GM19238 (cell line): Measurements from ENCODE around the gene LAMA5.

ENCODE experiments used
- DNase-seq: peaks from one replicate; pipeline ENCODE4 v3.0.0; 2011; ENCODE audit warnings: low spot score; ENCODE audit not compliant: insufficient read length

The LAMA5 gene

DNA sequence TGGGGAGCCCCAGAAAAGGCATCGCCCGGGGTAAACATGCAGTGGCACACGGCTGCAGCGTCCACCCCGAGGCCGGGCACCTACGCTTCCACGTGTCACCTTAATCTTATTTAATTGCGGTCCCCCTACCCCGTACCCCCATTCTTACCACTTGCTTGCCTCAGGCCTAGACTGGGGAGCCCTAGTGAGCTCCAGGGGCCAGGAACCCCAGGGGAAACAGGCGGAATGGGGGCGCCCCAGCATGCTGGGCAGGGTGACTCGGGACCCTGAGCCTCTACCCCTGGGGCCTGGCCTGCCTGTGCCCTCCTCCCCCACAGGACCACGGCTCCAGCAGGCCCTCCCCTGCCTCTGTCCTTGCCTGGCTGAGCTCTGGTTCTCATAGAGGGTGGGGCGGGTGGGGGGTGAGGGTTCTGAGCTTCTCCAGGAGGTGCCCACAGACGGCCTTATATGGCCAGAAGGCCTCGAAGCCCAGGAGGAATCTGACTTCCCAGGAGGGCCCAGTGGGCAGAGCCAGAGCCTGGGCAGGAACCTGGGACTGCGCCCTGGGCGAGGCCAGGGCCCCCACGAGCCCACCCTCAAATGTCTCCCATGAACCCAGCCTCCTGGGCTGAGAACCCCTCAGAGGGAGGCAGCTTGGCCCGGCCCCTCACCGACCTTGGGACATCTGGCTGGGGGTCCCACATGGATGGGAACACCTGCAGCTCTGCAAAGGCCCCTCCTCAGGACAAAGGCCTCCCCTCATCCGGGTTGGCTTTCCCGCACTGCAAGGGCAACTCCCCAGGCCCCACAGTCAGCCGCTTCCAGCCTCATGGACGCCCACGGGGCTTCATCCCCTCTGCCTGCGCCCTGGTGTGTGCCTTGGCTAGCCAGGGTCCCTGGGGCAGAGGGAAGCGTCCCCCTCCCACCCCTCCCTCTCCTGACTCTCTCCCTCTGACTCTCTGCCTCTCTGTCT lies 5.2 kb upstream of the LAMA5 start:
- no peak for DNase-seq

- no peak for DNase-seq
Measured at GRCh38 chr20:62371588-62372041, 4.5 kb upstream of the LAMA5 start.

DNA sequence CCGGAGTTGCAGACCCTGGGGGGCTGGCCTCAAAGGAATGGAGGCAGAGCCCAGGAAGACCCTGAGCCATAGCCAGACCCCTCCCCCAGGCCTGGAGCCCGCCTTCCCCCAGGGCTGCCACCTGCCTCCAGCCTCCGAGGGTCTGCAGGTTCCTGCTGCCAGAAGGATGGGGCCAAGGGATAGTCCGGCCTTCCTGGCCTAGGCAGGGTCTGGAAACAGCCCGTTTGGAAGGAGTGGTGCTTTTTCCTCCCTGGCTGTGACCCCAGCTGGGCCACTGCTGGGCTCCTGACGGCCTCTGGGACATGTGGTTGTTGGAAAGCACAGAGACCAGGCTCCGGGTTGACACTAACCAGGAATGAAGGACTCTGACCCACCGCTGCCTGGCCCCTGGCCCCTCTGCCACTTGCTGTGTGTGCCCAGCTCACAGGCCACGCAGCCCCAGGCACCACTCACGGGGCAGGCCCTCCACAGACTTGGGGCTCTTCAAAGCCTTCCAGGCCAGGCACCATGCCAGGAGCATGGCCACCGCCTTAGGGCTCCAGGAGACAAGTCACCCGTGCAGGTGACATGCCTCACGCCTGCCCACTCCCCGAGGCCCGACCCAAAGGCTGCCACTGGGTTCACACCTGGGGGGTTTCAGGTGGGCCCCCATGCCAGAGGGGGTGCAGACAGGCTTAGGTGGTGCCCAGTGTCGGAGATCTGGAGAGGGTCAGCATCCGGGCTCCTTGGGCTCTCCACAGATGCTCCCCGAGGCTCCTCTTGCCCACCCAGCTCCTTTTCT lies 3.9 kb upstream of the LAMA5 start:
- no peak for DNase-seq

DNA sequence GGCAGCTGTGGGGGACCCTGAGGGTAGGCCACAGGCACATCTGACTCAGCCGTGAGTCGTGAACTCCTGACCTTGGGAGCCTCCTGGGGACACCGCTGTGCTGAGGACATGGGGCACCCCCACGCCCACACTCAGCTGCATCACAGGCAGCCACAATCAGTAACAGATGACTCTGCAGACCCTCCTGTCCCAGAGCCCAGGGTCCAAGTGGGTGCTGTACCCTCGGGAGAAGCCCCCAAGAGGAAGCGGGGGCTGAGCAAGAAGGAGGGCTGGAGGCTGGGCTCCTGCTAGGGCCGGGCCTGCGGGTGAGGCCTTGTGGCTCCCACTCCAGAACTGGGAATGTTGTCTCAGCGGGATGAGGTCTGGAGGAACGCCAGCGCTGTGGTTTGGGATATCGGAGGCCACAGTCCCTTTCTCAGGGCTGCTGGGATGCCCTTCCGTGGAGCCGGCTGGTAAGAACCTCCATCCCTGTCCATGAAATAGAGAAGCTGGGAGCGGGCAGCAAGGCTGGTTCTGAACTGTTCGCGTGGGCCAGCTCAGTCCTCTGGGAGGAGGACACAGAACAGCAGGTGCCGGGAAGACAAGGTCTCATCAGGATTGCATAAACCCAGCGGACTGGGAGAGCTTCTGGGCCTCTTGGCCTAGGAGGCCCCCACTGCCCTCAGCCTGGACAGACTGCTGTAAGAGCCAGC lies 3.1 kb upstream of the LAMA5 start:
- no peak for DNase-seq

DNA sequence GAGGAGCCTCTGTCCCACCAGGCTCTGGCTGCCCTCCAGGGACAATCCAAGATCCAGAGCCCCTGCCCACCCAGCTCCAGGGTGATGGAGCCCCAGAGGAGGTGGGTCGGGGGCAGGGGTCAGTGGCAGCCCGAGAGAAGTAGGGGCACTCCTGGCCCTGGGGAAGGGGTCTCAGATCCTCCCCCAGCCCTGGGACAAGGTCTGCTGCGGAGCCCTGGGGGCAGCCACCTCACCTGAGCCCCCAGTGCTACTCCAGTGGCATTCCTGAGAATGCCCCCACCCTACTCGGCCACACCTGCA lies 2.7 kb upstream of the LAMA5 start:
- no peak for DNase-seq

GRCh38 chr20:62368976-62369814 lies 2.1 kb upstream of the LAMA5 start:
- DNase-seq, result no peak

- no peak for DNase-seq
Measured at GRCh38 chr20:62368392-62368975, 1.4 kb upstream of the LAMA5 start.

- no peak for DNase-seq
Measured at GRCh38 chr20:62367633-62368391, 700 bp upstream of the LAMA5 start.

DNA sequence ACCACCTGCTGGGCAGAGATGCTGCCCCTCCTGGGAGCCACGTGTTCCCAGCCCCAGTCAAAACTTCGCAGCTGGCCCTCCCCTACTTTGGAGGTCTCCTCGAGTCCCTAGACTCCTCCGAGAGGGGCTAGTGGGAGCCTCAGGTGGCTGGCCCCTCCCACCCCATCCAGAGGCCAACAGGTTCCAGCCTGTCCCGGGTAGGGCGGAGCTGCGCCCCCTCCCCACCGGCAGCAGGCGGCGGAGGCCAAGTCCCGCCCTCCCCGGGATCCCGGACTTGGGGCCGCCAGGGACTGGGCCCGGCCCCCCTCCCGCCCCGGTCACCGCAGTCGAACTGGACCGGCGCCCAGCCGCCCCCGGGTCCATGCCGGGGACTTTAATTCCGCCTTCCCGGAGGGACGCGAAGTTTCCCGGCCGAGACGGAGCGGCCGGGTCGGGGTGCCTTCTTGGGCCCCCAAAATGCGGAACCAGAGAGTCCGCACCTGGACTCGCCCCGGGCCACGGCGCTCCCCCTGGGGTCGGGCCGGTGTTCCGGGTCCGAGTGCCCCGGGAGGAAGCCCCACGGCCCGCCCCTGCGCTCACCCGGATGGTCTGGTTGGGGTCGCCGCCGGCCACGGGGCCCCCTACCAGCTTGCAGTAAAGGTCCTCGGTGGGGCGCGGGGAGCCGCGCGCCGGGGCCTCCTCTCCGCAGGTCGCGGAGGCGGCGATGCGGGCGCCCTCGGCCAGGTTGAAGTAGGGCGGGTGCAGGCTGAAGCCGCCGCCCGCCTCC lies 559 bp downstream of the LAMA5 start:
- DNase-seq, result no peak

- DNase-seq, result no peak
Measured at GRCh38 chr20:62365814-62366369, 1.2 kb downstream of the LAMA5 start.

DNA sequence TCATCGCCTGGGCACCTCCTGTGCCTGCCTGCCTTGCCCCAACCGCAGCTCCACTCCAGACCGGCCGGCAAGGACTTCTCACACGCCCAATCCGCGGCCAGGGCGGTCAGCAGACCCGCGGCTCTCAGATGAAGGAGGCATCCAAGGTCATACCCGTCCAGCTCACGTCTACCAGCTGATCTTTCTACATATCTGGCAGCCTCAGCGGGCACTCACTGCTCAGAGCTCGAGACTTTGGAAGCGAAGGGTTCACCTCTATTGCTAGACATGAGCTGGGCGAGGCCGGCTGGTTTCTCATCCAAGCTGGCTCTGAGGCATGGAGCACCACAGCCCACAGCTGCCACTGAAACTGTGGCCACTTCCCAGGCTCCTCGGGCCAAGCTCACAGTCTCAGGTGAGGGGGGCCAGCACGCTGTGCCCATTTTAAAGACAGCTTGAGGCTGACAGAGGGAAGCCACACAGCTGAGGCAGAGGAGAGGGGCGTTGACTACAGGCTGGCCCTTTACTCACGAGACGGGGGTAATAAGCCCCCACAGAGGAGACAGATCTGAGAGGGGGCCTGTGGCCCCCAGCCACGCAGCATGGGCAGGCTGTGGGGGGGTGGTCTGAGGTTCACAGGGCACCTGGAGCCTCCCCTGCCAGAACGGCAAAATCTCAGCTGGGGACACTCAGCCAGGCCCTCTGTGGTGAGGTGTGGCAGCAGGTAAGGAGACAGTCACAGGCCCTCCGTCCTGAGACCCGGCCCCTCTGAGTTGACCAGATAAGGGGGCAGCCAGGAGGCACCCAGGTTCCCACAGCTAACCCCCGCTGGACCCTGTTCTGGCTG lies 2.0 kb downstream of the LAMA5 start:
- DNase-seq, result no peak

DNA sequence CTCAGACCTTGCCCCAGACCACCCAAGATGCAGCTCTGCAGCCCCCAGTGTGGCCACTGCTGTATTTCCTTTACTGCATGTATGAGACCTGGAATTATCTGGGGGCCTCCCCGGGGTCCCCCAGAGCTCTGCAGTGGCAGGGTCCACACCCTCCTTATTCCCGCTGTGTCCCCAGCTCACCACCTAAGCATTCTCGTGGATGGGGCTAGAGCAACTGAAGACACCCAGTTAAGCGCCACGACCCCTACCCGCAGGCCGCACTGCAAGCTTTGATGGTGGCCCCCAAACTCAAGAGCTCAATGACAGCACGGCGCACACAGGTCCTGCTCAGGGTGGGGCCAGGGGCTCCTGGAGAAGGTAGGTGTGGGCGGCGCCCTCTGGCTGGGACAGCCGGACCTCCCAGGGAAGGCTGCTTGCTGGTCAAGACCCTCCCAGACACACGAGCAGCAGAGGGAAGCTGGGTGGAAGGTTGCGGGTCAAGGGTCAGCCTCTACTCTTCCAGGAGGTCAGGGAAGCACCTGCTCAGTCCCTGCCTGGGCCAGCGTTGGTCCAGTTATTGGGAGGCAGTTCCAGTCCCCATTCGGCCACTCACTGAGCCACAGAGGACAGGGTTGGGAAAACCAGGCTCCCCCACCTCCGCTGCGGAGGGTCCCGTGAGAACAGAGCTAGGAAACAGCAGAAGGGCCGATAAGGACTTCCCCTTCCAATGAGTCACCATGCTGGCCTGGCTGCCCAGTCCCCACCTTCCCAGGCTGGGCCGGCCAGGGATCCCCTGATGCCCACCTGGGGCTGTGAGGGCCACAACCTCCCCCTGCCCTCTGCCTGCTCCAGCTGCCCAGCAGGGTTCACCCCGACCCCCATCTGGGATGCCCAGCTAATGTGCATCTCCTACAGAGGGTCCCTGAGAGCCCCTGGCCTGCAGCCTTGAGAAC lies 2.9 kb downstream of the LAMA5 start:
- no peak for DNase-seq

GRCh38 chr20:62362991-62363919 lies 3.9 kb downstream of the LAMA5 start:
- DNase-seq, result no peak

DNA sequence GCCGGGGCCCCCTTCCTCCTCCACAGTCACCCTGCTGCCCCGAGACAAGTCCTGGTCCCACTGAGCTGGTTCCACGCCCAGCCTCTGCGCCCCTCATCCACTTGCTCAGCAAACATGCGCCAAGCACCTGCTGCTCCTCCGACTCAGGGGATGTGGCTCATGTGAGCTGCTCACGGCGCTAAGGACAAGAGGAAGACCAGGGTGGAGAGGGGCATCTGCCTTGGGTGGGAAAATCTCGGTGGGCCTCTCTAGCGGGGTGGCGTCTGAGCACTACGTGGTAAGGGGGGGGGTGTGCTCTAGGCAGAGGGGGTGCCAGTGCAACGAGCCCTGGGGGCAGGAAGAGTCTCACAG lies 4.5 kb downstream of the LAMA5 start:
- no peak for DNase-seq

GRCh38 chr20:62361799-62362589 lies 5.1 kb downstream of the LAMA5 start:
- DNase-seq, result no peak
